GM21390 (cell line): Measurements from ENCODE around the gene CGN.
A peak's percentile ranks its signal among the peaks of the same experiment; 100 is the strongest.

ENCODE experiments used
- ATAC-seq: cut with Tn5 transposase; IDR thresholded peaks from one replicate; pipeline ENCODE4 v1.9.1; 2021; ENCODE audit not compliant: unreplicated experiment

The CGN gene

GRCh38 chr1:151523326-151523725 lies 12.1 kb downstream of the CGN start:
- no peak for ATAC-seq

GRCh38 chr1:151524736-151525135 lies 13.5 kb downstream of the CGN start:
- ATAC-seq: no peak

- ATAC-seq: no peak
These were observed 15.7 kb downstream of the CGN start for GRCh38 chr1:151526735-151527525.

DNA sequence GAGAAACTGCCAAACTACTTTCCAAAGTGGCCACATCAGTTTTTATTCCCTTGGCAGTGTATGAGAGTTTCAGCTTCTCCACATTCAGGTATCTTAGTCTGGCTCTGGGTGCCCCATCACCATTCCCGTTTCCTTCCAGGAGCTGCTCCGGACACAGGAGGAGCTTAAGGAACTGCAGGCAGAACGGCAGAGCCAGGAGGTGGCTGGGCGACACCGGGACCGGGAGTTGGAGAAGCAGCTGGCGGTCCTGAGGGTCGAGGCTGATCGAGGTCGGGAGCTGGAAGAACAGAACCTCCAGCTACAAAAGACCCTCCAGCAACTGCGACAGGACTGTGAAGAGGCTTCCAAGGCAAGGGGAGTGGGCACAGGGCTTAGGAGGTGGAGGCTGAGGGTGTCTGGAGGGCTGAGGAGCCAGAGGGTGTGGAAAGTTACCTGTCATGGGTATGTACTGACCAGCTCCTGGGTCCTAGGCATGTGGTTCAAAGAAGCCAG lies 18.1 kb downstream of the CGN start:
- ATAC-seq: no peak

DNA sequence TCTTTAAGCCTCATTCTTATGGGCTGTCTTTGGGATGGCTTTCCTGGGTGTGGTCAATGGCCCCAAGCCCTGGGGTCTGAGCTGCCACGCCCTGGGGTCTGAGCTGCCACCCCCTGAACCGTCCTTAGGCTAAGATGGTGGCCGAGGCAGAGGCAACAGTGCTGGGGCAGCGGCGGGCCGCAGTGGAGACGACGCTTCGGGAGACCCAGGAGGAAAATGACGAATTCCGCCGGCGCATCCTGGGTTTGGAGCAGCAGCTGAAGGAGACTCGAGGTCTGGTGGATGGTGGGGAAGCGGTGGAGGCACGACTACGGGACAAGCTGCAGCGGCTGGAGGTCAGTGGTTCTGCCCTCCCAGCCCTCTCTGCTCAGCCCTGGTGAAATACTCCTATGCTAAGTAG lies 18.6 kb downstream of the CGN start:
- no peak for ATAC-seq

DNA sequence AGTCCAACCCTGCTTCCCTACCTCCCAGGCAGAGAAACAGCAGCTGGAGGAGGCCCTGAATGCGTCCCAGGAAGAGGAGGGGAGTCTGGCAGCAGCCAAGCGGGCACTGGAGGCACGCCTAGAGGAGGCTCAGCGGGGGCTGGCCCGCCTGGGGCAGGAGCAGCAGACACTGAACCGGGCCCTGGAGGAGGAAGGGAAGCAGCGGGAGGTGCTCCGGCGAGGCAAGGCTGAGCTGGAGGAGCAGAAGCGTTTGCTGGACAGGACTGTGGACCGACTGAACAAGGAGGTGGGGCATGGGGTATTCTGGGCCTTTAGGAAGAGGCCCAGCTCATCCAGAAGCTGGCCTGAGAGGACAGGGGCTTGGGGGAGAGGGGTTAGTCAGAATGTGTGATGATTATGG lies 19.3 kb downstream of the CGN start:
- no peak for ATAC-seq

- ATAC-seq: no peak
These were observed 22.7 kb downstream of the CGN start for GRCh38 chr1:151533870-151534269.

DNA sequence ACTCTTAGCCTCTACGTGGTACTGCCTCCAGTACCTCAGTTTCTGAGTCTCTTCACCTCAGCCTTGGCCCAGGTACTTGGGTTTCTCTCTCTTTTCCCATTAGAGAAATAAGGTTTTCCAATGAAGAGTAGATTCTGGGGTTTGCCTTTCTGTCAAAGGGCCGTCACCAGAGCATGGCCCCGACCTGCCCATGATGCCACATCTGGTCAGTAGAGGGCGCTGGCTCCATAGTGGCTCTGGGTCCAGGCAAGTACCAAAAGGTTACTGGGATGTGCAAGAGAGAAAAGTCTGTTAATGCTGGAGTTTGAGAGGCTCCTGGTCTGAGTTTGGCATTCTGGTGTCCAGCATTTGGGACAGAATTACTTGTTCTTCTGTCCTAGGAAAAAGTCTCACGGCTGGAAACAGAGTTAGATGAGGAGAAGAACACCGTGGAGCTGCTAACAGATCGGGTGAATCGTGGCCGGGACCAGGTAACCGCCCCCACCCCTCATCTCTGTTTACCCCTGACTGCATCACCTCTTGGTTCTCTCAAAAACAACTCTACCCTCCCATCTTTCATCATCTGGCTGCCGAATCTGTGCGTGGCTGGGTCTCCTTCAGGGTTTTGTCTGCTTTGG lies 23.6 kb downstream of the CGN start:
- ATAC-seq: peak; percentile 64

- no peak for ATAC-seq
These were observed 24.4 kb downstream of the CGN start for GRCh38 chr1:151535326-151536271.

DNA sequence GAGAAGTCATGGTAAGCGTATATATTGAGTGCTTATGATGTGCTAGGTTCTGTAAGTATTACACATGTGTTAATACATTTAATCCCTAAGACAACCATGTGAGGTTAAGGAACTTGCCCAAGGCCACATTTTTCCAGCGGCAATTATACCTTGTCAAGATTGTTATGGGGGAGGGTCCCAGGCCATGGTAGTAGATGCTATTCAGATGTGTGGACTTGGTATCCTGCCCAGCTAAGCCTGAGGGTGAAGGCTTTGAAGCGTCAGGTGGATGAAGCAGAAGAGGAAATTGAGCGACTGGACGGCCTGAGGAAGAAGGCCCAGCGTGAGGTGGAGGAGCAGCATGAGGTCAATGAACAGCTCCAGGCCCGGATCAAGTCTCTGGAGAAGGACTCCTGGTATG lies 25.3 kb downstream of the CGN start:
- ATAC-seq: no peak

DNA sequence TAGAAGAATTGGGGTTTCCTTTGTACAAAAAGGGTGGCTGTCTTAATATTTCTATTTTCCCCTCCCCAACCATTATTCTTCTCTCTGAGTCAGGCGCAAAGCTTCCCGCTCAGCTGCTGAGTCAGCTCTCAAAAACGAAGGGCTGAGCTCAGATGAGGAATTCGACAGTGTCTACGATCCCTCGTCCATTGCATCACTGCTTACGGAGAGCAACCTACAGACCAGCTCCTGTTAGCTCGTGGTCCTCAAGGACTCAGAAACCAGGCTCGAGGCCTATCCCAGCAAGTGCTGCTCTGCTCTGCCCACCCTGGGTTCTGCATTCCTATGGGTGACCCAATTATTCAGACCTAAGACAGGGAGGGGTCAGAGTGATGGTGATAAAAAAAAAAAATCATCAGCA lies 25.9 kb downstream of the CGN start:
- no peak for ATAC-seq

DNA sequence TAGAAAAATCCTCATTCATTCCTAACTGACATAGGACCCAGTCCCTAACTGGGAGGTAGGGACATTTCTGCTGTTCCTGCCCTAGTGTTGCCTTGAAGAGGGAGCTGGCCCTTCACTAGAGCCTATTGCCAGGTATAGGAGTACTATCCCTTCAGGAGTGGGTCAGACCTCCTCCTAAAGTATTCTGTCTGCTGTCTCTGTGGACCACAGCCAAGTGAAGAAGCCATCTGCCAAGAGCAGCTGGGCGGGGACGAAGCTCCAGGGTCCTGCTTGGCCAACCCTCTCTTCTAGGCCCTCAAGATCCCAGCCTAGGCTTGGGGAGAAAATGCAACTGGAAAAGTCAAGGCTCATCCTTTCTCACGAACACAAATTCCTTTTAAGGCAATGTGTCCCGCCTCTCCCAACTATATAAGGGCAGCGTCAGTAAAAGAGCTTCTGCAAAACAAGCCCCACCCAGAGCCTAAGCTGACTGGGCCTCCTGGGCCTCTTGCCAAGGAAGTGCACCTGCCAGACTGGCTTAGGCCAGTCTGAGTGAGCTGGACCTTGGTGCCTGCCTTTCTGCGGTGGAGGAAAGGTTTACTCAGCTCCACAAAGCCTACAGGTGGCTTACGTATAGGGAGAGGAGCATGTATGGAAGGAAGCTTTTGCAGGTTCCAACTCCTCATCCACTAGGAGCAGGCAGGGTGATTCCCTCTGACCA lies 28.3 kb downstream of the CGN start:
- peak; percentile 40 for ATAC-seq

DNA sequence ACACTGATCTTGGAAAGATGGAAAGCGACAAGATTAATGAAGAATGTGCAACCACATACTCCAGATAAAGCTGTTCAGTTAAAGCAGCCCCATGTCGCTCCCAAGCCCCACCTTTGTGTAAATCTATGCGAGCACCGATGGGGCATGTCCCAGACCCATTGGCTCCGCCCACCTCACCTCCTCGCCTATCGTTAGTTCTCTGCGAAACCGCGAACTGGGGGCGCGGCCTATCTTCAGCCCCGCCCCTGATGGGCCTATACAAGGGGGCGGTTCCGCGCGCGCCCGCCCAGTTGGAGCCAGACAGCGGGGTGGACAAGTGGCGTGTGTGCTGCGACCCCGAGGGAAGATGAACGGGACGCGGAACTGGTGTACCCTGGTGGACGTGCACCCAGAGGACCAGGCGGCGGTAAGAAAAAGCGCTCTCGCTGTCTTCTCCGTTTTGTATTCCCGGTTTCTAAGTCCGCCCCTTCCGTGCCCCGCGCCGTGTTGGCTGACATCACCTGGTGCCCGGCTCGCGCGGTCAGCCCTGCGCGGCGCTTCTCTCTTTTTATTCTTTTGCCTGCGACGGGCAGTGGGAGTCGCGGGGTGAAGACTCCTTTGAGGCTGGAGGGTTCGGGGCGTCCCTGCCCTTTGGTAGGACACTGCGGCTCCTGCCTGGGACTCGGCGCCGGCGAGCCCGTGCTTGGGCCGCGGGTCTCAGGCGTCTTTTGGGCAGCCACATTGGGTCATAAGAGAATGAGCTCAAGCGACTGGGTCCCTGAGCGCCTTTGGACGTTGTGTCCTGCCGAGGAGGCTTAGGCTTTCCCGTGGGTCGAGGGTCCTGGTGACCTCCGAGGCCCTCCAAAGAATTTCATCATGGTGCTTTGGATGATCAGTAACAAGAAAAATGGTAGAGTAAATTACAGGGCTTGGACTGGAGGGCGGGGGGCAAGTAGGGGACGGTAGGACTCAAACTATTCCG lies 29.1 kb downstream of the CGN start, which contains the start of gene TUFT1:
Gene TUFT1 (plus strand): TSS at position 289 of the 961 bp plus-strand sequence. CDS start 58 bp downstream, at position 347.
- peak; percentile 96 for ATAC-seq

DNA sequence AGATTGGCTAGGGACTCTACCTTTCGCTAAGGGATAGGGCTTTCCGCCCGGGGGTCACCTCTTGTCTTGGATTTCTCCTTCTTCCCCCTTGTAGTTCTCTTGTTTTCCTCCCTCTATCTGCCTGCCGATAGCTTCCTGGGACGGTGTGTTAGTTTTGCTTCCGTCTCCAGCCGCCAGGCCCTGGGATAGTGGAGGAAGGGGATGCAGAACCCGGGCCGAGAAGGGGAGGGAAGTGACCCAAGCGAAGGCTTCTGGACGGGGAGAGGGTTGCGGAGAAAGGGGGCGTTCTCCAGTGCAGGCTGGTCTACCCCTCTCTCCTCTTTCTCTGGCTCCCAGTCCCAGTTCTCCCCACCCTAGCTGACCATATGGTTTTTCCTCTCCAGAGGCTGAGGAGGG lies 29.8 kb downstream of the CGN start:
- no peak for ATAC-seq

DNA sequence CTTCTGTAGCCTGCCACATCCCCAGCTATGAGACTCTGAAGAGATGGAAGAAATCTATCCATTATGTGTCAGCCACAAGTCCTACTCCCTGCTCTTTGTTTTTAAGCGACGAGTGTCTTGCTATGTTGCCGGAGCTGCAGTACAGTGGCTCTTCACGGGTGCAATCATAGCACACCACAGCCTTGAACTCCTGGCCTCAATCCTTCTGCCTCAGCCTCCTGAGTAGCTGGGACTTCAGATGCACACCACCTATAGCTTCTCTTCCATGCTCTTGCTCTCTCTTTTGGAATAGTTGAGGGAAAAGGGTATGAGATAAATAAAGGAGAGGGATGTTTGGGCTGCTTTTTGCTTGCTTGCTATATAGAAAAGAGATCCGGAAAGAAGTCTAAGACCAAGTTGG lies 30.6 kb downstream of the CGN start:
- ATAC-seq: no peak

- ATAC-seq: no peak
These were observed 31.5 kb downstream of the CGN start for GRCh38 chr1:151542710-151543129.

GRCh38 chr1:151545542-151545941 lies 34.4 kb downstream of the CGN start:
- no peak for ATAC-seq

DNA sequence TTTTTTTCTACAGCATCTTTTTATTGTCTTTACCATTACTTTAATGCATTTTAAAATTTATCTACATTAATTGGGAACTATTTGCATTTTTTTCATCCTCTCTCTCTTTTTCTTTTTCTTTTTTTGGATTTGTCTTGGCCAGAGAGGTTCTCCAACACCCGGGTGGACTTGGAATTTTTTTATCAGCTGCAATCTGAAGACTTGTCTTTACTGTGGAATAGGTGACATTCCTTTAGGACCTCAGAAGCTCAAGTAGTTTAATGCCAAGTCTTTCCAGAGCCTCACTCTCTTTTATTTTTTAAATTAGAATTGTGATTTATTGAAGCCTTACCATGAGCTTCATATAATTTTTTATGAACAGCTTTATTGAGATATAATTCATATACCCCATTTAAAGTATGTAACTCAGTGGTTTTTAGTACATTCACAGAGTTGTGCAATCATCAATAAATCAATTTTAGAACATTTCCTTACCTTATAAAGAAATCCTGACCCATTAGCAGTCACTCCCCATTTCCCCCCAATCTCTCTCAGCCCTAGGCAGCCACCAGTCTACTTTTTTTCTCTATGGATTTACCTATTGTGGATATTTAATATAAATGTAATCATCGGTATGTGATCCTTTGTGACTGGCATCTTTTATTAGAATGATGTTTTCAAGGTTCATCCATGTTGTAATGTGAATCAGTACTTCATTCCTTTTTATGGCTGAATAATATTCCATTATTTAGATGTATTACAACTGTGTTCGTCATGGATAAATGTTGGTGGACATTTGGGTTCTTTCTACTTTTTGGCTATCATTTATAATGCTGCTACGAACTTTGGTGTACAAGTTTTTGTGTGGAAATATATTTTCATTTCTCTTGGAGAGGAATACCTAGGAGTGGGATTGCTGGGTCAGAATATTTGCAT lies 35.1 kb downstream of the CGN start:
- ATAC-seq: no peak
